ENCODE data around the gene DUOXA1. TPM values are rescaled to one million over a fixed set of nuclear protein-coding genes. Genes with fewer than 3 reads are reported as not detected.

DUOXA1 gene
- total and polyA plus RNA-seq, 2 of the 4 experiments (the other 2 are of a cell fraction) = 0.02 TPM; not detected in 1

GRCh38 chr15:45084163-45084562 lies 45.5 kb downstream of the DUOXA1 start:
- H3K9ac ChIP-seq (ENCODE audit: low read depth, low read length) = no peak overlapping the region
- peaks cover 2% of the 10 kb centered on the region; the same call in 1 of the 2 replicates for H3K4me1 ChIP-seq (ENCODE audit: control insufficient read depth, insufficient read depth, low read length)
- H2BK120ac ChIP-seq (ENCODE audit: low read depth, low read length) = no peak overlapping the region
- intact Hi-C loops (cut with micrococcal nuclease) = no loop called here
- H2AK5ac ChIP-seq (ENCODE audit: low read depth, low read length) = no peak overlapping the region
- H3K4ac ChIP-seq (ENCODE audit: low read depth, low read length) = no peak overlapping the region
- no peak for DNase-seq
- H3K79me1 ChIP-seq (ENCODE audit: low read depth in 1 of 2, low read length in 2 of 2) = no peaks in the 10 kb centered on the region
- no peaks in the 10 kb centered on the region for H3K36me3 ChIP-seq (ENCODE audit: control insufficient read depth, insufficient read depth, low read length)
- H3K4me3 ChIP-seq (ENCODE audit: insufficient read depth, low read depth, low read length) = no peak overlapping the region
- no peaks in the 10 kb centered on the region for H3K9me3 ChIP-seq (ENCODE audit: control insufficient read depth, insufficient read depth, low read length)
- H4K5ac ChIP-seq (ENCODE audit: low read depth, low read length) = no peak overlapping the region
- H4K91ac ChIP-seq (ENCODE audit: insufficient read depth, low read depth, low read length) = no peak overlapping the region
- dilution Hi-C loops (cut with HindIII; ENCODE audit: low sequenced_read_pairs, unreplicated experiment) = no loop called here
- no peak overlapping the region for H3K27ac ChIP-seq (ENCODE audit: insufficient read depth, low read length)
- H2AK9ac ChIP-seq (replicated peaks; ENCODE audit: low read depth, low read length, poor library complexity) = no peak overlapping the region
- no peak overlapping the region for H3K56ac ChIP-seq (ENCODE audit: extremely low read depth, insufficient read depth, low read length)
- H2AFZ ChIP-seq (replicated peaks; ENCODE audit: low read length, poor library complexity) = no peak overlapping the region
- no CpG with 5 or more reads among the region's 3 CpGs for WGBS, 2 experiments (ENCODE audit: extremely low coverage in 2 of 2, insufficient read length in 1 of 2)
- no peak for TF ChIP-seq RCOR1 (IDR thresholded peaks at IDR 0.05; ENCODE audit: insufficient replicate concordance, low read length)
- TF ChIP-seq POLR2A (IDR thresholded peaks at IDR 0.05; ENCODE audit: low read depth, low read length) = no peak
- TF ChIP-seq SMC3 (IDR thresholded peaks at IDR 0.05; ENCODE audit: low read depth, low read length) = no peak
- H3K18ac ChIP-seq (ENCODE audit: low read depth, low read length) = no peak overlapping the region
- no peak overlapping the region for H4K8ac ChIP-seq (ENCODE audit: low read depth in 2 of 2, low read length in 2 of 2)
- H3K9me1 ChIP-seq (ENCODE audit: insufficient read depth, low read length) = no peaks in the 10 kb centered on the region
- H2BK20ac ChIP-seq (ENCODE audit: low read depth, low read length) = no peak overlapping the region
- ATAC-seq (ENCODE audit: low read depth) = no peak
- in situ Hi-C loops (cut with MboI; ENCODE audit: low sequenced_read_pairs) = no loop called here
- H3K14ac ChIP-seq (replicated peaks; ENCODE audit: low read depth, low read length) = no peak overlapping the region
- BruUV-seq (replicated peaks) = no TSS peak
- H3K23ac ChIP-seq (ENCODE audit: low read depth, low read length) = no peak overlapping the region
- ChIA-PET CTCF (interaction anchor here (2.5 kb wide), 1 partner anchor 34 kb away, joined by 14 read pairs; no protein-coding TSS in a partner anchor), POLR2A (ENCODE audit: unreplicated experiment) (no interaction called here)
- no peaks in the 10 kb centered on the region for H4K20me1 ChIP-seq (ENCODE audit: insufficient read depth, low read length)
- peaks cover 29% of the 10 kb centered on the region for H3K27me3 ChIP-seq (ENCODE audit: control insufficient read depth, insufficient read depth, low read length)
- H3K4me2 ChIP-seq (ENCODE audit: low read depth, low read length) = no peak overlapping the region
- H2BK15ac ChIP-seq (ENCODE audit: low read depth, low read length) = no peak overlapping the region
- H2BK5ac ChIP-seq (ENCODE audit: low read depth, low read length, poor library complexity, severe bottlenecking) = no peak overlapping the region

Measured in IMR-90 (cell line).